Loucy (cell line): ENCODE results near the gene JDP2.

Experiments
- EZH2phosphoT487 ChIP-seq: fragments of 200-600 bp; IDR thresholded peaks from 2 replicates; pipeline ENCODE4 v1.6.1; 2018; ENCODE audit warnings: antibody characterized with exemption, mild to moderate bottlenecking, moderate library complexity, borderline replicate concordance
- TF ChIP-seq, protein P1 (sequence below): fragments of 200-600 bp; sonication (generic); conservative IDR thresholded peaks from 2 replicates; pipeline ENCODE4 v1.5.1; 2014; ENCODE audit warnings: mild to moderate bottlenecking, antibody characterized with exemption, low read length

DNA sequence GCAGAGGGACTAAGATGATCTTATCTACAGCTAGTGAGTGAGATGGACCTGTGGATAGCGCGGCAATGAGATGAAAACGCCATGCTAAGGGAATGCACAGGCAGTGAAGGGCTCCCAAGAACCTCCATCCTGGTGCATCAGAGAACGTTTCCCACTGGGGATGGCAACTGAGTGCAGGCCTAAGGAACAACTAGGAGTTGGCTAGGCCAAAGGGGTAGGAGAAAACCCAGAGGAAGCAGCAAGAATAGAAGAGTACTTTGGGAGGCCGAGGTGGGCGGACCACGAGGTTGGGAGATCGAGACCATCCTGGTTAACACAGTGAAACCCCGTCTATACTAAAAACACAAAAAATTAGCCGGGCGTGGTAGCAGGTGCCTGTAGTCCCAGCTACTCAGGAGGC lies 69.9 kb downstream of the JDP2 start:
- TF ChIP-seq, protein P1, sequence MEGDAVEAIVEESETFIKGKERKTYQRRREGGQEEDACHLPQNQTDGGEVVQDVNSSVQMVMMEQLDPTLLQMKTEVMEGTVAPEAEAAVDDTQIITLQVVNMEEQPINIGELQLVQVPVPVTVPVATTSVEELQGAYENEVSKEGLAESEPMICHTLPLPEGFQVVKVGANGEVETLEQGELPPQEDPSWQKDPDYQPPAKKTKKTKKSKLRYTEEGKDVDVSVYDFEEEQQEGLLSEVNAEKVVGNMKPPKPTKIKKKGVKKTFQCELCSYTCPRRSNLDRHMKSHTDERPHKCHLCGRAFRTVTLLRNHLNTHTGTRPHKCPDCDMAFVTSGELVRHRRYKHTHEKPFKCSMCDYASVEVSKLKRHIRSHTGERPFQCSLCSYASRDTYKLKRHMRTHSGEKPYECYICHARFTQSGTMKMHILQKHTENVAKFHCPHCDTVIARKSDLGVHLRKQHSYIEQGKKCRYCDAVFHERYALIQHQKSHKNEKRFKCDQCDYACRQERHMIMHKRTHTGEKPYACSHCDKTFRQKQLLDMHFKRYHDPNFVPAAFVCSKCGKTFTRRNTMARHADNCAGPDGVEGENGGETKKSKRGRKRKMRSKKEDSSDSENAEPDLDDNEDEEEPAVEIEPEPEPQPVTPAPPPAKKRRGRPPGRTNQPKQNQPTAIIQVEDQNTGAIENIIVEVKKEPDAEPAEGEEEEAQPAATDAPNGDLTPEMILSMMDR = no peak
- no peak for TF ChIP-seq EZH2phosphoT487
